LHCN-M2 (cell line): ENCODE data around the gene ENOX1. TPM values are rescaled to one million over a fixed set of nuclear protein-coding genes. Genes with fewer than 3 reads are reported as not detected.
A peak's percentile ranks its signal among the peaks of the same experiment; 100 is the strongest.

Experiments
- DNase-seq: peaks from one replicate; pipeline ENCODE4 v3.0.0-alpha.2; 2012; ENCODE audit warnings: low read depth
- polyA plus RNA-seq: library from polyadenylated mRNA; unstranded; fragments of >200 nt; gene quantifications from one replicate; pipeline ENCODE4 v1.2.1, GENCODE V29; 2012; ENCODE audit warnings: missing spikeins
- total RNA-seq: library from RNA; depleted of rRNA; stranded (reverse); fragments of >200 nt; gene quantifications from 2 replicates; pipeline ENCODE4 v1.2.3, GENCODE V29; 2014; rRNA removed

Gene ENOX1
- total RNA-seq, result 2.9 and 7.7 TPM in 2 replicates
- polyA plus RNA-seq, result 1.00 TPM

GRCh38 chr13:43786766-43787517, at the start of gene ENOX1:
Gene ENOX1 (minus strand): TSS chr13:43786972.
- peak; percentile 86 for DNase-seq

DNA sequence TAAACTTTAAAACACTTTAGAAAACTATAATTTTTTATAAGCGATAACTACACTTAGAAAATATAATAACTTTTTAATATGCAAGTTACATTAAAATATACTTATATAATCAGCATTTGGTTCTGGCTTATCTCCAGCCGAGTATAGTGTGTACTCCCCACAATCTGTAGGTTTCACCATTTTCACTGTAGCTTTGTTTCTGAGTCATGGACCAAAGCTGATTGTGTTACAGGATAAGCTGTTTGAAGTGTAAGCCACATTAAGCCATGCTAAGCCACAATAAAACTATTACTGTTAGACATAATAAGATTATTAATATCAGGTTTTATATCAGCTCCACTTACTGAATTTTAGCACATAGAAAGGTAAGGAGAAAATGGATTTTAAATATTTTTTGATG, 48.9 kb upstream of the ENOX1 start:
- DNase-seq, result peak; percentile 65

GRCh38 chr13:43831088-43831487, 44.3 kb upstream of the ENOX1 start:
- peak; percentile 27 for DNase-seq

DNA sequence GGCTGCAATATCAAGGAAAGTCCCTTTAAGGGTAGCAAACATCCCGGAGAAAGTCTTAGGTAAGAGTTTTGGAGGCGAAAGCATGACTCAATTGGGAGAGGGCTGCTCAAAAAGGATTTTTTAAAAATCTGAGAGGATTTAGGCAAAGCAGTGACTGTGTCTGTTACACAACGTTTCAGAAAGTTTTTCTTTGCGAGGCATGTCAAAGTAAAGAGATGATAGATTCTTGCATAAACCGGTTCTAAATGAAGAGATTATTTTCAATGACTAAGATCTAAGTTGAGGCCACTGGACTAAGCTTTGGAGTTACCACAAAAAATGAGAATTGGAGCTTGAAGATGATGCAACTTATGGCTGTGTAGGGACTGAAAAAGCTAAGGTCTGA, 43.7 kb upstream of the ENOX1 start:
- DNase-seq, result peak; percentile 89

DNA sequence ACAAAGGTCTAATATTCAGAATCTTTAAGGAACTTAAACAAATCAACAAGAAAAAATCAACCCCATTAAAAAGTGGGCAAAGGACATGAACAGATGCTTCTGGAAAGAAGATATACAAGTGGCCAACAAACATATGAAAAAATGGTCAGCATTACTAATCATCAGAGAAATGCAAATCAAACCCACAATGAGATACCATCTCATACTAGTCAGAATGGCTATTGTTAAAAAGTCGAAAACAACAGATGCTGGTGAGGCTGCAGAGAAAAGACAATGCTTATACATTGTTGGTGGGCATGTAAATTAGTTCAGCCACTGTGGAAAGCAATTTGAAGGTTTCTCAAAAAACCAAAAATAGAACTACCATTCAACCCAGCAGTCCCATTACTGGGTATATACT, 37.9 kb upstream of the ENOX1 start:
- DNase-seq, result peak; percentile 88

DNA sequence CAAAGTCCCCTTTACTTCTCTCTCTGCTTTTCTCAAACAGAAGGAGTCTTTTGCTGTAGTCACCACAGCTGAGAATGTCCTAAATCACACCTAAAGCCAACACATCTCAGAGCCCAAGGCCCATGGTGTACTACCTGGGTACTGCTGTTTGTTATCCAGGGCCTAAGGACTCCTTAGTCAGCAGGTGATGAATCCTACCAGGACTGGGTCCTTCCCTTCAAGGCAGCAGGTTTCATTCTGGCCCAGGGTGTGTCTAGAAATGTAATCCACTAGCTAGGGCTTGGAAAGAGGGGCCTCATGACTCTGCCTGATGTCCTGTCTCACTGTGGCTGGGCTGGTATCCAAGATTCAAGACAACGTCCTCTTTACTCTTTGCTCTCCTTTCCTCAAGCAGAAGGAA, 36.2 kb upstream of the ENOX1 start:
- no peak for DNase-seq

- DNase-seq, result no peak
Measured at GRCh38 chr13:43816401-43816889, 29.7 kb upstream of the ENOX1 start.

- DNase-seq, result peak; percentile 59
Measured at GRCh38 chr13:43815204-43815603, 28.4 kb upstream of the ENOX1 start.

GRCh38 chr13:43808676-43809075, 21.9 kb upstream of the ENOX1 start:
- DNase-seq, result no peak

DNA sequence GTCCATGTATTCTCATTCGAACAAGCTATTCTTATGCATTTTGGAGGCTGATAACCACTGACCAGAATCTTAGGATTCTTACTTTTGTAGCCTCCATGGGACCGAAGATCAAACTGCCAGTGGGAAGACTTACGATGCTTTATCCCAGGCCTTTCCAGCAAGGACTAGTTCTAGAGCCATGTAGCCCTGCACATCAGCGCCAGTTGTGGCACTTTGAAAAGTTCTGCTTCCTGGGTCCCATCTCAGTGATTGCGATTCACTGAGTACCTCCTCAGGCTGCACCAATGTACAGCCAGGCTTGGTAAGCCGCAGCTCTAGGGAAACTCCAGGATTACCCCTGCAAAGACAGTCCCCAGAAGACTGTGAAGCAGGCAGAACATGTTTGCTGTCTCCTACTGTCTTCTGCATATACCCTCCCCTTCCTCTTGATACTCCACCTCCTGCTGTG, 18.9 kb upstream of the ENOX1 start:
- DNase-seq, result peak; percentile 25

DNA sequence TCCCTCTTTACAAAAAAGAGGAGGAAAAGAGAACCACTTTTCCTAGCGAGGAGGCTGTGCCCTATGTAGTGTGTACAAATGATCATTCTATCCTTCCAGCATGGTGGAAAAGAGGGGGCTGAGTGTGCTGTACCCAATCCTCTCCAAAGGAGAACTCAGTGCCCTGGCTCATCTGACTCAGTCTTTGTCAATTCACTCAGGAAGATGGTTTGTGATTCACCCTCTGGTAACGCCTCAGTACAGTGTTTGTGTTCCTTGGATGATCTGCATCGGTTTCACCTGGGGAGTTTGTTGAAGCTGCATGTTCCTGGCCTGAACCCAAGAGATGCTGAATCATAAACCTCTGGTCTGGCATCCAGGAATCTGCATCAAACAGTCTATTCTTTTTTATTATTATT, 18.3 kb upstream of the ENOX1 start:
- DNase-seq, result peak; percentile 98

DNA sequence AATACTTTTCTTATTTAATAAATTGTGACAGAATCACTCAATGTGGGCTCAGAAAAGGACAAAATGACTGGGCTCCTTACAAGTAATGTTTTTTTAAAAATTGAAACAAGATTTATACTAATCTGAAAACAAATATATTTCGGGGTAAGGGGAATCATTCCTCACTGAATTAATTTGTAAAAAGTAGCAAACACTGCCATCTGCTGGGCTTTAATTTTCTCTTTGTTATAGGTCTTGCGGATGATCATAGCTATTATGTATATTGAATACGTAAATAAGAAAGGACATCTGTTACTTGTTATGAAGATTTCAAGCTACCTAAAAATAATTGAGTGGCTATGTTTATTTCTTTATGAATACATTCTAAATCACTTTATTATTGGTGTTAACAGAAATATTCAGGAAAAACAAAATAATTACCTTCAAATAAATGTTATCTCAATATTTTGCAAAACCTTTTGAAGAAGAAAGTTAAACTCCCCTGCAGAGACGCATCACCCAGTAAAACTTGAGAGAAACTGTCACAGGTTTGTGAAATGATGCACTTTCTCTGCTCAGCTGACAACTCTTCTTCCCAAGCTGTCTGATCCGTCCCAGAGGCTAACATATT, 17.8 kb upstream of the ENOX1 start:
- DNase-seq, result peak; percentile 81

- DNase-seq, result no peak
Measured at GRCh38 chr13:43802511-43802910, 15.7 kb upstream of the ENOX1 start.

GRCh38 chr13:43800828-43801227, 14.1 kb upstream of the ENOX1 start:
- no peak for DNase-seq

DNA sequence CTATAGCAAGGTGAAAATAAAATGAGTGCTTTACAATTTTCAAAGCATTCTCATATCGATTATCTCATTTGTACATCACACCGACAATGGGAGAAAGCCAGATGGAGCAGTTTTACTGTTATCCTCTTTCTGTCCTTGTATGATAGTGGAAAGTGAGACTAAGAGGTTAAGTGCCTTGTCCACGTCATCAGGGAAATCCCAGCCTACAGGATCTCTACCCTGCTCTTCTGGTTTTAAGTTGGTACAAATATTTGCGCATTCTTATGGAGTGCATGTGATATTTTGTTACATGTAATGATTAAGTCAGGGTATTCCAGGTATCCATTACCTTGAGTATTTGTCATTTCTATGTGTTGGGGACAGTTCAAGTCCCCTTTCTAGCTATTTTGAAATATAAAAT, 12.4 kb upstream of the ENOX1 start:
- no peak for DNase-seq

- no peak for DNase-seq
Measured at GRCh38 chr13:43797869-43798268, 11.1 kb upstream of the ENOX1 start.

DNA sequence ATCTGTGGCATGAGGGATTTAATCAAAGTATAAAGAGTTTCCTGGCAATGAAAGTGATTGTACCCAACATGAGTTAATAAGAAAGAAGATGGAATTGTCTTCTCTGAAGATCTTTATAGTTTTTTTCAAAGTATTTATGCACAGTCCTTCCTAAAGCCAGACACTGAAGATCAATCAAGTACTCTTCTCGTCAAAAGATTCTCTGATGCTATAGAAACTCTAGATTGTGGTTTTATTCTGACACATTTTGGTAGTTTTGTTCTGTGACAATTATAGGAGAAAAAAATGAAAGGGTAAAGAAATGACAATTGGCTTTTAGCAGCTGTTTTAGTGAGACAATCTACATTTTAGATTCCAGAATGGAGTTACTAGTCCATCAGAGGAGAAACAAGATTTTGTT, 10.4 kb upstream of the ENOX1 start:
- no peak for DNase-seq

- DNase-seq, result no peak
Measured at GRCh38 chr13:43794416-43794815, 7.6 kb upstream of the ENOX1 start.

GRCh38 chr13:43792076-43792881, 5.5 kb upstream of the ENOX1 start:
- peak; percentile 14 for DNase-seq

DNA sequence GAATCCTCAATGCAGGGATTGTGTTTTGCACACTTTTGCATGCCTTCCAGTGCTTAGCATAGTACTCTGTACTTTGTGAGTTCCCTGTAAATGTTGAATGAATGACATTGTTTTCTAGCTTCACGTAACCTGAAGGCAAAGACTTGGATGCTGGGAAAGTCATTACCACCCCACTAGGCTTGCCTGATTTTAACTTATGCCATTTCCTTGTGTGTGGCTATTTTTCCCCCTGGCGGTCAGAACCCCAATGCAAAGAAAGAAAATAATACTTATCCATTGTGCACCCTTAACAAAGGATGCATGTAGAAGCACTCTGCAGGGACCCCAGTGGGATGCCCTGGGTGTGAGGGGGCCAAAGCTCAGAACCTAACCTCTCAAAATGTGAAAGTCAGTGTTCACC, 1.2 kb upstream of the ENOX1 start:
- DNase-seq, result peak; percentile 60

GRCh38 chr13:43787518-43787891, 733 bp upstream of the ENOX1 start:
- DNase-seq, result no peak

GRCh38 chr13:43786472-43786765, 353 bp downstream of the ENOX1 start:
- DNase-seq, result no peak
